Stimulated activated CD4-positive, alpha-beta T cell treated with anti-CD3 and anti-CD28 coated beads, Interleukin-4, amount 100 ng/mL, for 4 hours (primary cell): Measurements from ENCODE around the gene TRIOBP.

Experiments used
- DNase-seq, 2 experiments: peaks; one replicate each; pipeline ENCODE4 v3.0.0-alpha.2; 2020

The TRIOBP gene

DNA sequence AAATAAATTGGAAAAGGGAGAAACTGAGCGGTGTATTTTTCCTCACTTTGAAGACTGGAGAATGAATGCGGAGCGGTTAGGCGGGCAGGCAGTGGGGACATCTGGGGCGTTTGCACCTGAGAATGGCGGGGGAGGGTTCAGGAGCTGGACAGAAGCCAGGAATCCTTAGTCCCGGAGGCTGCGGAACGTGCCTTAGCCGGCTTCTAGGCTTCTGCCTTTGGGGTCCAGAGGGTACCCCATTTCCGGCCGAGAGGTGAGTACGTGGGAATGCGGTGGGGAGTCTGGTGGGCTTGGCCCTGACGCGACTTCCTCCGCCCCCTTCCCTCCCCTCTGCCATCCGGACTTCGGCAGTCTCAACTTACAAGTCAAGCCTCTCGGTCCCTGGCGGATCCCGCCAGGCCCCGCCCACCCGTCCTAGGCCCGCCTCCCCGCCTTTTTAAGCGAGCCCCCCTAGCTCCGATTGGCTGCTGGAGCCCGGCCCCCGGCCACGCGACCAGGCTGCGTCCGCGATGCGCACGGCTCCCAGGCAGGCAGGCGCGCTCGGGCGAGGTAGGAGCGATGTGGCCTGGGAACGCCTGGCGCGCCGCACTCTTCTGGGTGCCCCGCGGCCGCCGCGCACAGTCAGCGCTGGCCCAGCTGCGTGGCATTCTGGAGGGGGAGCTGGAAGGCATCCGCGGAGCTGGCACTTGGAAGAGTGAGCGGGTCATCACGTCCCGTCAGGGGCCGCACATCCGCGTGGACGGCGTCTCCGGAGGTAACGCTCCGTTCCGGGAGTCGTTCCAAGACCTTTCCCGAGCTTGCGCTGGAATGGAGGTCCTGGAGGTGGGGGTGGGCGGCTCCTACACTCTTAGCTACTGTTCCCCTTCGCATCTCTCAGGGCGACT lies 110.8 kb downstream of the TRIOBP start, which contains the start of gene GCAT:
Gene GCAT (plus strand): TSS at position 525 of the 884 bp plus-strand sequence. CDS start 34 bp downstream, at position 559.
- peak; percentile 84 to 91 for DNase-seq

DNA sequence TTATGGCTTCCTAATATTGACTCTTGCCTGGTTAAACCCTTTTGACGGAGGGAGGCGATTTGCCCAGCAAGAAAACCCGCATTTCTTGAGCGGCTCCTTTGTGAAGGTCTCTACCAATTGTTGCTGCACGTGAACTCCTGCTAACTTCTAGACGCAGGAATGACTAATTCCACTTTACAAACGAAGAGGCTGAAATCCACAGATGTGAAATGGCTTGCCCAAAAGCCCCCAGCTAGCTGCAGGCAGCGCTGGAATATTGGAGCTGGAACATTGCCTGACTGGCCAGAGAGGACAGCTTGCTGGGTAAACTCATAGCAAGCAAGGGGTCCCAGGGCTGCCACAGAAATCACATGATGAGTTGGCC lies 111.4 kb downstream of the TRIOBP start:
- DNase-seq = no peak

DNA sequence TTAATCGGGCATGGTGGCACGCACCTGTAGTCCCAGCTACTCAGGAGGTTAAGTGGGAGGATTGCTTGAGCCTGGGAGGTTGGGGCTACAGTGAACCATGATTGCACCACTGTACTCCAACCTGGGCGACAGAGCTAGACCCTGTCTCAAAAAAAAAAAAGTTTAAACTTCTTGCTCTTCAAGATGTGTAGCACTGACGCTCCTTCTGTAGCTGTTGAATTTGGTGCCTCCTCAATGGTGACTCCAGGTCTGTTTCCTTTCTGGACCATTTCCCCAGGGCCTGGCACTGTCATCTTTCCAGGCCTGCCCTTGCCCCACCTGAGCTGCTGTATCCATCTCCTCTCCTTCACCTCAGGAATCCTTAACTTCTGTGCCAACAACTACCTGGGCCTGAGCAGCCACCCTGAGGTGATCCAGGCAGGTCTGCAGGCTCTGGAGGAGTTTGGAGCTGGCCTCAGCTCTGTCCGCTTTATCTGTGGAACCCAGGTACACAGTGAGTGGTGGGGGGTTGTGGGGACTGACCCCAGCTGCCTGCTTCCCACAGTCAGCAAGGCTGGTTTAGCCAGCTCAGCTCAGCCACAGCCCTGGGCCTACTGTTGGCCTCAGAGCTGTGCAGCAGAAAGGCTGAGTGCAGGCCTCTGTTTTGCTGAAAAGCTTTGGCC lies 113.0 kb downstream of the TRIOBP start:
- no peak for DNase-seq

DNA sequence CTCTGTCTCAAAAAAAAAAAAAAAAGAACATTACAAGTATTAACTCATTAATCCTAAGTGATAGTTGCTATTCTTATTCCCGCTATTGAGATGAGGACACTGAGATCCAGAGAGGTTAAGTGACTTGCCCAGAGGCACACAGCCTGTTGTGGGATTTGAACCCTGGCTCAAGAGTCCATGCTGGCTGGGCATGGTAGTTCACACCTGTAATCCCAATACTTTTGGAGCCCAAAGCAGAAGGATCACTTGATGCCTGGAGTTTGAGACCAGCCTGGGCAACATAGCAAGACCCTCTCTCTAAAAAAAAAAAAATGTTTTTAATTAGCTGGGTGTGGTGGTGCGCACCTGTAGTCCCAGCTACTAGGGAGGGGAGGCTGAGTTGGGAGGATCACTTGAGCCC lies 115.0 kb downstream of the TRIOBP start:
- no peak for DNase-seq

DNA sequence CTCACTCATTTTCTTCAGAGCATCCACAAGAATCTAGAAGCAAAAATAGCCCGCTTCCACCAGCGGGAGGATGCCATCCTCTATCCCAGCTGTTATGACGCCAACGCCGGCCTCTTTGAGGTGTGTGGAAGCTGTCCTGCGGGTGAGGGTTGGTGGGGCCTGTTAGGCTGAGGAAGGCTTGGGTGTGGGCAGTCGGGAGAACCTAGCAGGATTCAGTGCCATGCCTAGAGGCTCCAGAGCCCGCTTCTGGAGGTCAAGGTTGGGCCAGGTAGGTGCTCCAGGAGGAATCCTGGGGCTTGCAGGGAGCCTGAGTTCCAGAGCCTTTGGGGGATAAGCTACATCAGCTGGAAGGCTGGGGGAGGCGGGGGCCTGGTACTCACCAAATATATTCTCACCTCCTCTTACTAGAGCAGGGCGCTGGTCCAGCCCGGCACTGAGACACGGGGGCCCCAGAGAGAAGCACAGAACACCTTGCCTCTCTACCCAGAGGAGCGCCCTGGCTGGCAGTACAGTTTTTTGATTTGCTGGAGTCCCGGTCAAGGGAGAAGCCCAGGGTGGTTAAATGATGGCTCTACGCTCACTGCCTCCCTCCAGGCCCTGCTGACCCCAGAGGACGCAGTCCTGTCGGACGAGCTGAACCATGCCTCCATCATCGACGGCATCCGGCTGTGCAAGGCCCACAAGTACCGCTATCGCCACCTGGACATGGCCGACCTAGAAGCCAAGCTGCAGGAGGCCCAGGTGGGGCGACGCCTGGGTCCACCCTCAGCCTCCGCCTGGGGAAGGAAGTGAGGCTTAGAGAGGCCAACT lies 116.2 kb downstream of the TRIOBP start:
- no peak for DNase-seq

DNA sequence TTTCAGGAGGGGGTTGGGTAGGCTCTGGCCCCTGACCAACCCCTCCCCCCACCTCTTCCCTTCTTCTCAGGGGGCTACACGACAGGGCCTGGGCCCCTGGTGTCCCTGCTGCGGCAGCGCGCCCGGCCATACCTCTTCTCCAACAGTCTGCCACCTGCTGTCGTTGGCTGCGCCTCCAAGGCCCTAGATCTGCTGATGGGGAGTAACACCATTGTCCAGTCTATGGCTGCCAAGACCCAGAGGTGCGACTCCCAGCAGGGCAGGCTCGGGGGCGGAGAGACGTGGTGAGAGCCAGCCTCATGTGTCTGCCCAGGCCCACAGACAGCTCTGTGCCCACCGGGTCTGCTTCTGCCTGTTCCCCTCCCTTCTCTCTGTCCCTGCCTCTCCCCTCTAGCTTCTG lies 118.7 kb downstream of the TRIOBP start:
- no peak for DNase-seq

DNA sequence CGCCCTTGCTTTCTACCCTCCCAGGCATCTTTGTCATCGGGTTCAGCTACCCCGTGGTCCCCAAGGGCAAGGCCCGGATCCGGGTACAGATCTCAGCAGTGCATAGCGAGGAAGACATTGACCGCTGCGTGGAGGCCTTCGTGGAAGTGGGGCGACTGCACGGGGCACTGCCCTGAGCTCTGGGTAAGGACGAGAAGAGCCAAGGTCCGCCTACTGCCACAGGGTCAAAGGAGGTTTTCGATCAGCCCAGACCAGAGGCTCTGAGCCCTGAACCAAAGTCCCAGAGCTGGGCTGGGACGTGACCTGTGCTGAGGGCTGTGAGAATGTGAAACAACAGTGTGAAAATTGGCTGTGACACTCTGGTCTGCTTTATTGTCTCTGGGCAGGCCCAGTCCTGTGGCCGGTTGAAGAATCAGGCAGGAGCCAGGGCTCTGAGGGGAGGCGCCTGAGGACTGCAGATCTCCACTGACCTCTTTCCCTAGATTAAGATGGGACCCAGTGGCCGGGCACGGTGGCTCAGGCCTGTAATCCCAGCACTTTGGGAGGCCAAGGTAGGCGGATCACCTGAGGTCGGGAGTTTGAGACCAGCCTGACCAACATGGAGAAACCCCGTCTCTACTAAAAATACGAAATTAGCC lies 119.8 kb downstream of the TRIOBP start:
- no peak for DNase-seq

DNA sequence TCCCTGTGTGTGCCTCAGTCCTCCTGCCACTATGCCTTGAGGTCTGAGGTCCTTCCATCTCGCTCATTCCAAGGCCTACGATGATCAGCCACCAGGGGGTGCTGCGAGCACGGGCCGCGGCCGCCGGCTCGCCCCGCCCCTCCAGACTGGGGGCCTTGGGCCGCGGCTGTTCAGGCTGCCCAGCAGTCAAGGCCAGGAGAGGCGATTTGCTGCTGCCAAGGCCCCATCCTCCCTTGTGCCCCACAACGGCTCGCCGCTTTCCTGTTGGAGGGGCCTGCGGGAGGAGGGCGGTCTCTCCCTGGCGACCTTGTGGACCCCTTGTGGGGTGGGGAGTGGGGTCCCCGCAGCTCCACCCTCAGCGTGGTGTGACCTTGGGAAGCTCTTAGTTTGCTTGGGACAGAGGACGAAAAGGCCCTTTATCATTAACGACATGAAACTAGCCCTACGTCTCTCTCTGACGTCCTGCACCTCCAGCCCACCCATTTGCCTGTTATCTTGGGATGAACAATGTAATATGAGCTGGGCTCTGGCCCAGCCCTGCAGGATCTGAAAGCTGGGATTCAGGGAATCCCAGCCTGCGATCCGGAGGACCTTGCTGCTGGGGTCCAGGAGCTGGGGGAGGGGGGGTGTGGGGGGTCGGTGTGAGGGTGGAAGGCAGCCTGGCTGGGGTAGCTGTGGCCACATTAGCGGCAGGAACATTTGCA lies 121.0 kb downstream of the TRIOBP start:
- DNase-seq = peak; percentile 73 to 87

DNA sequence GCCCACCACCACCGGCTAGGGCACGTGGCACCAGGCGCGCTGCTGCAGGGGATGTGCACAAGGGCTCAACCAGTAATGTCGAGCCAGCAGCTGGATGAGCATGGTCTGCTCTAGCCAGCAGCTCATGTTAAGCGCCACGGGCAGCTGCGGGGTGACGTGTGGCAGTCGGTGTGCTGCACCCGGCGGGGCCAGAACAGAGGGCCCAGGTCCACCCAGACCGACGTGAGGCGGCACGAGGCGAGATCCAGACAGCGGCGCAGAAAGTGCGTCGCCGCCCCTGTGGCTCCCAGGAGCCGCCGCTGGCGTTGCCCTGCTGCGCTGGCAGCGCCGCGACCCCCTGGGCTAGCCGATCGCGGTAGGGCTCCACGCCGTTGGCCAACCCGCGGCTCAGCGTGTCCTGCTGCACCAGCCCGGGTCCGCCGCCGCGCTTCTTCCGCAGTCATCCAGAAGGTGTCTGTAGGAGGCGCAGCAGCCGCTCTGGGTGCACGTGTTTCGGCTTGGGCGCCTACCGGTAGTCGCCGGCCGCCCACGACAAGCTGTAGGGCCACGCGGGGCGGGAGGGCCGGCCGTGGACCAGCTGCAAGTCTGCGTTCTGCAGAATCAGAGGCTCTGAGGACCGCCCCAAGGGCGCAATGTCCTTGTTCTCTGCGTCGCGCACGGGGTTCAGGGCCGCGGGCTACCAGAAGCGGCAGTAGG lies 121.7 kb downstream of the TRIOBP start:
- peak; percentile 56 to 68 for DNase-seq

DNA sequence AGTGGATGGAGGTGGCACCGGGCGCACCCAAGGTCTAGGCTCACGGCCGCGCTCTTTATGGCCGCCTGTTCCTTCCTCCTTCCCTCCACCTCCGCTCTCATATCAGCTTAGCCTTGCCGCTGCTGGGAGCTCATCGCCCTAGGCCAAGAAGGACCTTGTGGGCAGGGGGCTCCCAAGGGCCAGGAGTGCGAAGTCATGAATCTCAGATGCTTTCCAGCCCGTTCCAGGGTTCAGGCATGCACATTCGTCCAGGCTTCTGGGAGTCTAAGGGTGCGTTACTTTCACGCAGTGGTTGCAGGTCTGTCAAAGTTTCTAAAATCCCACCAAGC lies 122.2 kb downstream of the TRIOBP start:
- no peak for DNase-seq

DNA sequence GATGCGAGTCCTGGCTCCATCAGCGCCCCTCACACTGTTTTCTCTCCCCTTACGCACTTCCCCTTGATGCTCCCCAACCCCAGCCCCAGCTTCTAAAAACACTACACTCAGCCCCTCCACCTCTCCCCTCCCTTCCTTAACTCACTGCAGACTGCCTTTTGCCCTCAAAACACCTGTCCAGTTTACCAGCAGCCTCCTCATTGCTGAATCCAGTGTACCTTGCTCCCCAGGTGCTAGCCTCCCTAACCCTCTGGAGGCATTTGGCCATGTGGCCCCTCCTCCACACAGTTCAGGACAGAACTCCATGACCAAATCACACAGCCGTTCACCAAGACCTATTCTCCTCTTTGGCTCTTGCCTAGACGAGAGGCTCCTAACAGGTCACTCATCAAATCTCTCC lies 123.5 kb downstream of the TRIOBP start:
- DNase-seq = no peak

DNA sequence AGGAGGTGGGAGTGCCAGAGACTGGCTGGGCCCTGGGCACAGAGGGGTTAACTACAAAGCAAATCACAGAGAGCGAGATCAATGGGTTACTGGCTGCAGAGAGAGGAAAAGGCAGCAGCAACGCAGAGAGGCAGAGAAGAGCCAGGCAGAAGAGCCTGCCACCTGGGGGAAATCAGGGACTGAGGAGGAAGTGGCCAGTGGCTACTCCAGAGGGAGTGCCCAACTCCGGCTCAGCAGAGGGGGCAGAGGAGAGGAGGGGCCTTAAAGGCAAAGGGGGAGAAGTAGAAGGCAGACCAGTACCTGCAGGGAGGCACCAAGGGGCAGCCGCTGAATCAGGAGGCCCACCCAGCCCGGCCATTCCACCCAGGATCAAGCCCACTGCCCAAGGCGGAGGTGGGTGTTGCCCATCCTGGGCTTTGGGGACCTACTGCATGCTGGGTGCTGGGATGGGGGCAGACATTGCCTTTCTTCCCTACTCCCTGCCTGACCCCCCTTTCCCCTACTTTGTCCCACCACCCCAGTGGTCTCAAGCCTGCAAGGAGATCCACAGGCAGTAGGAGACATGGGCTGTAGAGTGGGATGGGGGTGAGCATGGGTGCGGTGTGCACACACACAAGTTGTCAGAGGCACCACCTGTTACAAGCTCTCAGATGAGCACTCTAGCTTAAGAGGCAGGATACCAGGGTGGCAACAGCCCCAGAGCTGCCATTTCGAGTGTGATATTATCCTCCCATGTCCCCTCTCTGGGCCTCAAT lies 125.4 kb downstream of the TRIOBP start:
- DNase-seq = no peak

DNA sequence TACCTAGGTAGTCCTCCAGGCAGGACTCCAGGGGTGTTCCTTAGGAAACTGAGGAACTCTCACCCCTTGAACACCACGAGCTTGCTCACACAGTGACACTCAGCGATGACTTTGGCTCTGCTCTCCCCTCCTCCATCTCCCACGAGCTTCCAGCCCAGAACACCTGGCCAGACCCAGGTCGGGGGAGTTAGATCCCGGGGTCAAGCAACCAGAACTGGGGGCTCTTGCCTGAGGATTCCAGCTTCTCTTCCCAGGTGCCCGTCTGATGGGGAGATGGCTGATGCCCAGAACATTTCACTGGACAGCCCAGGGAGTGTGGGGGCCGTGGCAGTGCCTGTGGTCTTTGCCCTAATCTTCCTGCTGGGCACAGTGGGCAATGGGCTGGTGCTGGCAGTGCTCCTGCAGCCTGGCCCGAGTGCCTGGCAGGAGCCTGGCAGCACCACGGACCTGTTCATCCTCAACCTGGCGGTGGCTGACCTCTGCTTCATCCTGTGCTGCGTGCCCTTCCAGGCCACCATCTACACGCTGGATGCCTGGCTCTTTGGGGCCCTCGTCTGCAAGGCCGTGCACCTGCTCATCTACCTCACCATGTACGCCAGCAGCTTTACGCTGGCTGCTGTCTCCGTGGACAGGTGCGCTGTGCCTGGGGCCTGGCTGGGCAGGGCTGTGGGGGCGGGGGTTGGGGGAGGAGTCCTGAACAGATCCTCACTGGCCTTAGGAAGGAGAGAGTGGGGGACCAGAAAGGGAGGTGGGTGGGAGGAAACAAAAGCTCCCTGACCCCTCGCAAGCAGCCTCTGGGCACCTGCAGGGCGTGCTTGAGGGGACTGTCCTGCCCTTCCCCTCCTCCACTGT lies 126.5 kb downstream of the TRIOBP start, which contains the start of gene GALR3:
Gene GALR3 (plus strand): TSS at position 249 of the 852 bp plus-strand sequence. CDS start 25 bp downstream, at position 274.
- no peak for DNase-seq

DNA sequence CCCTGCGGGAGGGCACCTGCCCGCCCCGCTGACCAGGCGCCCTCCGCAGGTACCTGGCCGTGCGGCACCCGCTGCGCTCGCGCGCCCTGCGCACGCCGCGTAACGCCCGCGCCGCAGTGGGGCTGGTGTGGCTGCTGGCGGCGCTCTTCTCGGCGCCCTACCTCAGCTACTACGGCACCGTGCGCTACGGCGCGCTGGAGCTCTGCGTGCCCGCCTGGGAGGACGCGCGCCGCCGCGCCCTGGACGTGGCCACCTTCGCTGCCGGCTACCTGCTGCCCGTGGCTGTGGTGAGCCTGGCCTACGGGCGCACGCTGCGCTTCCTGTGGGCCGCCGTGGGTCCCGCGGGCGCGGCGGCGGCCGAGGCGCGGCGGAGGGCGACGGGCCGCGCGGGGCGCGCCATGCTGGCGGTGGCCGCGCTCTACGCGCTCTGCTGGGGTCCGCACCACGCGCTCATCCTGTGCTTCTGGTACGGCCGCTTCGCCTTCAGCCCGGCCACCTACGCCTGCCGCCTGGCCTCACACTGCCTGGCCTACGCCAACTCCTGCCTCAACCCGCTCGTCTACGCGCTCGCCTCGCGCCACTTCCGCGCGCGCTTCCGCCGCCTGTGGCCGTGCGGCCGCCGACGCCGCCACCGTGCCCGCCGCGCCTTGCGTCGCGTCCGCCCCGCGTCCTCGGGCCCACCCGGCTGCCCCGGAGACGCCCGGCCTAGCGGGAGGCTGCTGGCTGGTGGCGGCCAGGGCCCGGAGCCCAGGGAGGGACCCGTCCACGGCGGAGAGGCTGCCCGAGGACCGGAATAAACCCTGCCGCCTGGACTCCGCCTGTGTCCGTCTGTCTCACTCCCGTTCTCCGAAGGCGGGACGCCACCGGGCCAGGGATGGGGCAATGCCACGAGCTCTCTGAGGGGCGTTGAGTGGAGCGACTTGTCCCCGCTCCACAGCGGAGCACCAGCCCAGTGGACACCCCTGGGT lies 128.1 kb downstream of the TRIOBP start:
- no peak for DNase-seq
